Stimulated activated naive CD8-positive, alpha-beta T cell treated with anti-CD3 and anti-CD28 coated beads, Interleukin-15, Interleukin-2, amounts not matched to agents 100 U/mL and 50 U/mL, for 24 hours (primary cell): Measurements from ENCODE around the gene ZNF358.

Experiments
- ATAC-seq: fragments of 150-1000 bp; cut with Tn5 transposase; one replicate; pipeline ENCODE4 v1.10.0; 2021
- DNase-seq: peaks from one replicate; pipeline ENCODE4 v3.0.0; 2021

ZNF358 gene

GRCh38 chr19:7520131-7521051 lies 4.5 kb downstream of the ZNF358 start:
- DNase-seq (no peak), ATAC-seq (no peak)

GRCh38 chr19:7521551-7522071 lies 5.7 kb downstream of the ZNF358 start:
- ATAC-seq (no peak), DNase-seq (no peak)

- ATAC-seq: peak; percentile 89
- peak; percentile 100 for DNase-seq
Measured at GRCh38 chr19:7522072-7522922, 6.4 kb downstream of the ZNF358 start, which contains the start of gene MCOLN1. TSS of gene MCOLN1 (plus strand) at chr19:7522624. CDS start at chr19:7522751, 127 bp downstream.

- DNase-seq: no peak
- ATAC-seq: no peak
Measured at GRCh38 chr19:7522923-7523667, 7.2 kb downstream of the ZNF358 start.

GRCh38 chr19:7524523-7524922 lies 8.6 kb downstream of the ZNF358 start:
- DNase-seq: no peak
- no peak for ATAC-seq

GRCh38 chr19:7524992-7525739 lies 9.3 kb downstream of the ZNF358 start:
- no peak for ATAC-seq
- no peak for DNase-seq

- DNase-seq (no peak), ATAC-seq (no peak)
Measured at GRCh38 chr19:7526059-7526929, 10.4 kb downstream of the ZNF358 start.

- DNase-seq: no peak
Measured at GRCh38 chr19:7527516-7528191, 11.8 kb downstream of the ZNF358 start.

GRCh38 chr19:7528192-7528519 lies 12.3 kb downstream of the ZNF358 start:
- no peak for DNase-seq

More at GRCh38 chr19:7527516-7528191, 11.8 kb downstream of the ZNF358 start:
- no peak for ATAC-seq

GRCh38 chr19:7528522-7529245 lies 12.8 kb downstream of the ZNF358 start:
- no peak for ATAC-seq
- DNase-seq: no peak

More at GRCh38 chr19:7528192-7528519, 12.3 kb downstream of the ZNF358 start:
- ATAC-seq: no peak

- no peak for DNase-seq
- ATAC-seq: no peak
Measured at GRCh38 chr19:7529246-7529600, 13.3 kb downstream of the ZNF358 start.

- DNase-seq (no peak), ATAC-seq (no peak)
Measured at GRCh38 chr19:7529610-7530490, 13.9 kb downstream of the ZNF358 start.

GRCh38 chr19:7533281-7533885 lies 17.5 kb downstream of the ZNF358 start:
- ATAC-seq (no peak), DNase-seq (peak; percentile 16)

- ATAC-seq: peak; percentile 45
Measured at GRCh38 chr19:7533925-7534480, 18.1 kb downstream of the ZNF358 start.

GRCh38 chr19:7534531-7535046 lies 18.7 kb downstream of the ZNF358 start:
- DNase-seq (peak; percentile 61), ATAC-seq (peak; percentile 13)

More at GRCh38 chr19:7533925-7534480, 18.1 kb downstream of the ZNF358 start:
- DNase-seq: peak; percentile 85

GRCh38 chr19:7535047-7535997 lies 19.4 kb downstream of the ZNF358 start, which contains the start of gene PNPLA6:
TSS of gene PNPLA6 (plus strand) at chr19:7535717. CDS start at chr19:7535789, 72 bp downstream.
- peak; percentile 83 for ATAC-seq
- peak; percentile 97 for DNase-seq
